Kidney epithelial cell (primary cell): ENCODE data around the gene KIF5C. TPM values are rescaled to one million over a fixed set of nuclear protein-coding genes. Genes with fewer than 3 reads are reported as not detected.

Experiments used
- DNase-seq: peaks from one replicate; pipeline ENCODE4 v3.0.0-alpha.2; 2010; ENCODE audit warnings: low read depth
- H3K27me3 ChIP-seq: 2 replicates; pipeline ENCODE4 v1.6.0; 2011; ENCODE audit warnings: low read length; ENCODE audit not compliant: control insufficient read depth, insufficient read depth
- H3K36me3 ChIP-seq: 2 replicates; pipeline ENCODE4 v1.5.1; 2011; ENCODE audit warnings: low read length; ENCODE audit not compliant: control insufficient read depth, insufficient read depth
- H3K4me3 ChIP-seq: 2 replicates; pipeline ENCODE4 v1.5.1; 2011; ENCODE audit warnings: low read depth, mild to moderate bottlenecking, control low read depth, low read length
- CTCF ChIP-seq: IDR thresholded peaks from 2 replicates; pipeline ENCODE4 v1.5.1; 2011; ENCODE audit warnings: mild to moderate bottlenecking, moderate library complexity, low read length, control low read depth, inconsistent platforms; ENCODE audit not compliant: insufficient read depth, poor library complexity, severe bottlenecking
- total RNA-seq: library from RNA; depleted of rRNA; stranded (reverse); fragments of >200 nt; gene quantifications from 2 replicates; pipeline ENCODE4 v1.2.3, GENCODE V29; 2015

The KIF5C gene
- total RNA-seq, 1 donor from 2014 or later: 8.7 TPM

DNA sequence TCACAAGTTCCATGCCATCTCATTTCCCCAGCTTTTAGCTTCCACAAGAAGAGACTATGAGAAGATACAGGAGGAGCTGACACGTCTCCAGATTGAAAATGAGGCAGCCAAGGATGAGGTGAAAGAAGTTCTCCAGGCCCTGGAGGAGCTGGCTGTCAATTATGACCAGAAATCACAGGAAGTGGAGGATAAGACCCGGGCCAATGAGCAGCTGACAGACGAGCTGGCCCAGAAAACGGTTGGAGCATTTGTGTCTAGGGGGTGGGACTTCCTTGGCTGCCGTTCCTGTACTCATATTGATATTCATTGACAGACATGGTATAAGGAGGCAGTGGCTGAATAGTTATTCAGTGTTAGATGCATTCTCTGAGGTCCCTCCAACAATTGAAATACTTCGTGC, 106.3 kb downstream of the KIF5C start:
- Histone ChIP-seq H3K4me3 (no peak overlapping the region), H3K36me3 (no peaks in the 10 kb centered on the region), H3K27me3 (no peaks in the 10 kb centered on the region)
- TF ChIP-seq CTCF: no peak
- DNase-seq: no peak

- TF ChIP-seq CTCF: no peak
- DNase-seq: no peak
- Histone ChIP-seq H3K4me3 (no peak overlapping the region), H3K27me3 (no peaks in the 10 kb centered on the region), H3K36me3 (no peaks in the 10 kb centered on the region)
These were observed 106.8 kb downstream of the KIF5C start for GRCh38 chr2:148981781-148982180.

DNA sequence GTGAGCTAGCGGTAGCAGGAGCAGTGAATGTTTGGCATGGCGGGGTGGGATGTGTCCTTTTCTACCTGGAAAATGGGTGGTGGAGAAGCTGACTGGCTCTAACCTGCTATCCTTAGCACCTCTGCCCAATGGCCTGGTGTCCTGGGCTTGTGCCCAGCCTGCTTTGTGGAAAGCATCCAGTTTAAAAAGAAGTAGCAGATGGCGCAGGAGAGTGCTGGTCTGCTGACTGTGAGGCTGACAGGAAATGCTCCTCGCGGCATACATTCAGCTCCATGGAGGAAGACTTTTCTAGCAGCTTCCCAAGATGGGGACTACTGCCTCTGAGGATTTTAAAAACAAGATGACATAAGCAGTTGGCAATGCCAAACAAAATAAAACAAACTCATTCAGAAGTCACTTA, 107.3 kb downstream of the KIF5C start:
- no peak for TF ChIP-seq CTCF
- no peak for DNase-seq
- Histone ChIP-seq H3K36me3 (no peaks in the 10 kb centered on the region), H3K4me3 (no peak overlapping the region), H3K27me3 (no peaks in the 10 kb centered on the region)

DNA sequence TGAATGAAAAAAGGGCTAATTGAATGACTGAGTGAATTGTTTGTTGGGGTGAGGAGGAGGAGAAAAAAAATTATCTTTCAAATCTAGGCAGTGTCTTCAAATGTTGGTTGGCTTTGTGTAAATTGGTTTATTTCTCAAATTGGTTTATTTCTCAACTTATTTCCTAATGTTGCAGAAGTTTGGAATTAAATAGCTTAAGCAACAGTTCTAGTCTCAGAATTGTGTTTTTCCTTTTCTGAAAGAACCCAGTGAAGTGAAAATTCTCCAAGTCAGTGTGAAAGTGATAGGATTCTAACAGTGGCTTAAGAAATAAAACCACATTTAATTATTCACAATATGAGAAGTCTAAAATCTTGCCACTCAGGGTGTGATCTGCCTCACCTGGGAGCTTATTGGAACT, 108.9 kb downstream of the KIF5C start:
- H3K4me3 ChIP-seq: no peak overlapping the region
- no peak for TF ChIP-seq CTCF
- DNase-seq: no peak
- H3K36me3 ChIP-seq: no peaks in the 10 kb centered on the region
- no peaks in the 10 kb centered on the region for H3K27me3 ChIP-seq

DNA sequence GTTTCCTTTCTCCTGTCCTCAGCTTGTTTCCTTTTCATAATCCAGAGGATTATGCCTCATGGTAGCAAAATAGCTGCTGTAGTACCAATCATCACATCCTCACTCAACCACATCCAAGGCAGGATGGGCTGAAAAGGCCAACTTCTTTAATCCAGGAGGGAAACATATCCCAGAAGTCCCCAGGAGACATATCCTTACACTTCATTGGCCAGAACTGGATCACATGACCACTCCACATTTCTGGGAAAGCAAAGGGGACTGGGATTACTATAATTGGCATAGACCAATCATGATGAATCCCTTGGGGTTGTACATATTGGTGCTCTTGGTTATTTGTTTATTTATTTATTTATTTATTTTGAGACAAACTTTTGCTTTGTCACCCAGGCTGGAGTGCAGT, 109.4 kb downstream of the KIF5C start:
- Histone ChIP-seq H3K4me3 (no peak overlapping the region), H3K27me3 (no peaks in the 10 kb centered on the region), H3K36me3 (no peaks in the 10 kb centered on the region)
- DNase-seq: no peak
- no peak for TF ChIP-seq CTCF

DNA sequence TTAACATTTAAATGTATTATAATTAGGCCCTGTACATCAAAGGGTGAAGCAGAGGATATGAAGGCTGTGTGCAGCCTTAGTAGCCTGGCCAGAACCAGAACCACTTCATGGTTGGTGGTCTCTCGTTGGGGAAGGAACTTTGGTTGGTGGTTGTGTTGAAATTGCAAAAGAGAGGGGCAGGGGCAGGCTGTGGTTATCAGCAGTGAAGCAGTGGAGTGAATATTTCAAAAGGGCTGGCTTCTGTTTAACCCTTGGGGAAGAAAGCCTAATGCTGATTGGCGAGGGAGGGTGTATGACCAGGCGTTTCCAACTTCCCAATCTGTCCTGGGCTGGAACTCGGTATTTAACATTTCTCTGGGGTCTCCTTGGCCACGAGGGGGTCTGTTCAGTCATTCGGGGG, 112.3 kb downstream of the KIF5C start:
- Histone ChIP-seq H3K27me3 (no peaks in the 10 kb centered on the region), H3K36me3 (no peaks in the 10 kb centered on the region), H3K4me3 (no peak overlapping the region)
- no peak for DNase-seq
- TF ChIP-seq CTCF: no peak
